Raji (cell line): Measurements from ENCODE around the gene SASH1.

Source experiments
- POLR2A ChIP-seq: IDR thresholded peaks from 2 replicates; pipeline ENCODE4 v1.6.1; 2011; ENCODE audit warnings: low read depth, low read length, control low read depth; ENCODE audit not compliant: insufficient read depth

Gene SASH1

DNA sequence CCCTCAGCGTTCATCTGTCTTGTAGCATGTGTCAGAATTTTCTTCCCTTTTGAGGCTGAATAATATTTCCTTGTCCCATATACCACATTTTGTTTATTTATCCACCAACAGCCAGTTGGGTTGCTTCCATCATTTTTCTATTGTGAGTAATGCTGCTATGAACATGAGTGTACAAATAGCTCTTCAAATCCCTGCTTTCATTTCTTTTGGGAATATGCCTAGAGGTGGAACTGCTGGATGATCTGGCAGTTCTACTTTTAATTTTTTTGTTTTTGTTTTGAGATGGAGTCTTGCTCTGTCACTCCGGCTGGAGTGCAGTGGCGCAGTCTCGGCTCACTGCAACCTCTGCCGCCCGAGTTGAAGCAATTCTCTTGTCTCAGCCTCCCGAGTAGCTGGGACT lies 64.7 kb downstream of the SASH1 start:
- no peak for TF ChIP-seq POLR2A

DNA sequence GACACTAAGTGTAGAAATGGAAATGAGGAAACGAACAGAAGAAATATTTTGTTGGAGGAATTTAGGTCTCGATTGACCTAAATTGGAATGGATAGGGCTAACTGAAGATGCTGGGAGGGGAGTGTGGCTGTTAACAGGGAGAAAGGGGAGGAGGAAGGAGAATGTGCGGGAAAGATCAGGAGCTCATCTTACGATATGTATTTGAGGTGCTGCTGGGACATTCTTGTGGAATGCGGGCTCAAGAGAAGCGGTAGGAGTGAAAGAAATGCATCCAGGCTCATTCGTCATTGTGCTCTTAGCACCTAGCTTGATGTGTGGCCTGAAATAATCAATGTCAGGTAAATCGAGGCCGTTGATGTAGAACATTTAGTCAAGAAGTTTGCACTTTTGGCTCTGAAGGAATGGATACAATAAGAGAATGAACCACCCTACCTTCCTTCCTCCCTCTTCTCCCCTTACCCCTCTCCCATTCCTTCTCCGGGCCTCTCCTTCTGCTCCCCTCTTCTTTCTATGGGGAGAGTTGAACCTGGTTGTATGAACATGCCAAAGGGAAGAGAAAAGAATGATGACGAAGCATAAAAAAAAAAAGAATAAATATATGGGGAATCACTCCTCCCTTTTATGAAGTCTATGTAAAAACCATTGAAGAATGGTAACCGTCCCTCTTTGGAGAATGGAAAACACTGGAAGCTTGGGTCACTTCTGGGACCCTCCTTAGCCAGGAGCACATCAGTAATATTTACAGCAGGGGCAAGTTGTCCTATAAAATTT lies 70.9 kb downstream of the SASH1 start:
- TF ChIP-seq POLR2A: no peak

DNA sequence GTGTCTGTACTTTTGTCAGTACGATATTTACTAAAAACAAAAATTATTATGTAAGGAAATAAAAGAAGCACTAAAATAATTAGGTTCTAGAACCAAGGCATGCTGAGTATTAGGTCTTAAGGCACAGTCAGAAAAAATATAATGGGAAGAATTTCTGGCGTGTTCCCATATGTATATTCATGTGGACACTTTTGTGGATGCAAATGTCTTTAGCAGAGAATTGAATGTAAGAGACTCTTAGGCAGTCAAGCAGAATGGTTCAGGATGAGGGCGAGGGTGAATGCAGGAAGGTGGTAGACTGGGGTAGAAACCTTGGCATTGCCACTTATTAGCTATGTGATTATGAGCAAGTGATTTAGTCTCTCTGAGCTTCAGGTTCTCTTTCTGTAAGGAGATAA lies 71.5 kb downstream of the SASH1 start:
- no peak for TF ChIP-seq POLR2A

DNA sequence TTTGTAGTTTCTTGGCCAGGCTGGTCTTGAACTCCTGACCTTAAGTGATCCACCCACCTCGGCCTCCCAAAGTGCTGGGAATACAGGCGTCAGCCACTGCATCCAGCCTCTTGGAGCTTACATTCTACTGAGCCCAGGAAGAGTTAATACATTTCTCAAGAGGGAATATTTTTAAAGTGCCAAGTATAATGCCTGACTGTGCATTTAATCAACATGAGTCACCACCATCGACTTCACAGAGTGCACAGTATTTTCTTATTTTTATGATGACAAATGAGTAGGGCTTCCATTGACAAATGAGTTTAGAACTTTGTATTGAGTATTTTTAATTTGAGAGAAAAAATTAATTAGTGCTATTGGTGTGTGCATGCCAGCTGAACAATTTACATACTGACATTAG lies 72.2 kb downstream of the SASH1 start:
- no peak for TF ChIP-seq POLR2A

DNA sequence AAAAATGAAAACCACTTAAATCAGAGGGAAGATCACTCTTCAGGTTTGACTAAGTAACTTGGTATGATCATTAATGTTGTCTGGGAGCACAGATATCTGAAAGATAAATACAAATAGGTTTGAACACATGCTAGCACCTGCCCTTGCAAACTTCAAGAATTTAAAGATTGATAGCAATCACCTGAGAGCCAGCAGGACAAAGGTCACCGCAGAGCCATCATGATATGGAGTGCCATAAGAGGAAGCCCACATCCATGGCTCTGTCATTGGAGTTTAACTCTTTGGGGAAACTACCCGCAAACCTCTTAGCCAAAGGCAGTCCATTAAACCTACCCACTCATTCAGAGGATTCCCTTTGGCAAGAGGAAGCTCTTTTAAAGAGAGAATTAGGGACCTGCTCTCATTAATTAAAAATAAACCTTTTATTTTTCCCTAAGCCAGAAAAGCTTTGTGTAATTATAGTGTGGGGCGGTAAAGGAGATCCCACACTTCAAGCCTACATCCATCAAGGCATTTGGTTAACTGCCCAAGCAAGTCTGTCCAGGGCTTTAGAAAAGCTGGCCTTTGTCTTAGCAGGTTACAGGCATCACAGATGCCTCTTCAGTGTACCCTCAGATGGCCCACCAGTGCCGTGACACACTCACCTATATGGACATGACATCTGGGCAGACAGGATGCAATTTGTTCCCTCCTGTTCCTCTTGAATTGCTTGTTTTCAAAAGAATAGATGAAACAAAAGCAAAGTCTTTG lies 73.0 kb downstream of the SASH1 start:
- TF ChIP-seq POLR2A: no peak

DNA sequence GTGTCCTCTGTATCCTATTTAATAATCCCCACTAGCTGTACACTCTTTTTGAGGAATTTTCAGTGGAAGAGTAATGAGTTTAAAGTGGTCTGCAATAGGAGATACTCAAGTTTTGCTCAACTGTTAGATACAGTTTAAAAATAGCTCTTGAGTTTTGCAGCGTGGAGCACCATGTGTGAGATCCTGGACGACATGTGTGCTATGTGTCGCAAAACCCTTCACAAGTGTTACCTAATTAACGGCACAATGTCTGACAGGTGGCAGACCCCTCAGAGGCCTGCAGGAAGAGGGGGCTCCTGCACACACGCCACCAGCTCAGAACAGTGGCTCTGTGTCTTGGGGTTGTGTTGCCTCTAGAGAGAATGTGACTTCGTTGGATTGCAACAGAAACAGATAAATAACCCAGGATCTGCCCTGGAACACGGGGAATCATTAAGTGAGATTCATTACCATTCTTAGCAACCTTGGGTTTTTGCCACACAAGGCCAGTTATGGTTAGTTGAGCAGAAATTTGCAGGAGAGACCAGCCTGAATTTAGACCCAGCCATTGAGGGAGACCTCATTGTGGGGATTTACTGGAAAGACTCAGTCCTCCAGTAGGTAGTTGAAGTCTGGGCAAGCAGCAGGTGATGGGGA lies 73.8 kb downstream of the SASH1 start:
- TF ChIP-seq POLR2A: no peak

DNA sequence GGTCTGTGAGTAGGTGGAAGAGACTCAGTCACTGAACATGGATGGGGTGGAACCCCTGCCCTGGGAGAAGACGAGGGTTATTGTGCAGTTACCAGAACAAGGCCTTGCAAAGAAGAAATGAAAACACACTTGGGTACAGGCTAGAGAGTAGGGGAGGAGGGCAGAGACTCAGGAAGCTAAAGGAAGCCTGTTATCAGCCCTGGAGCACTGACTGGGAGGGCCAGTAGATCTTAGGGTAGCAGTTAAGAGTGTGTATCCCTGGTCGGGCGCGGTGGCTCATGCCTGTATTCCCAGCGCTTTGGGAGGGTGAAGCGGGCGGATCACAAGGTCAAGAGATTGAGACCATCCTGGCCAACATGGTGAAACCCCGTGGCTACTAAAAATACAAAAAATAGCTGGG lies 74.4 kb downstream of the SASH1 start:
- no peak for TF ChIP-seq POLR2A

DNA sequence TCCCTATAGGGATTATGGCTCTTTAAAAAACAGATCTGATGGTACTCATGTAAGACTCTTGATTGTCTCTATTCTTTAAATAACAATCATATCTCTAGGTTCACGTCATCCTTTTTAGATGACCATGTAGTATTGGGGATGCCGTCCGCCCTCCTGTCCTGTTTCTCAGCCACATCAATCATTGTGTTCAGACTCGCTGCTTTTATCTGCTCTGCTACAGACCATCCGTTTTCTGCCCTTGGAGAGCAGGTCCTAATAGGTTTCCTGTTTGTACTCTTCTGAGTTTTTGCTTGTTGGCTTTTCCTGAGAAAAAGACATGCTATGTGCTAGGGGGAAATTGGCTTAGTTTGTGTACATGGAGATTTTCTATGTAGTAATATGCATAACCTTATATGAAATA lies 76.8 kb downstream of the SASH1 start:
- no peak for TF ChIP-seq POLR2A

DNA sequence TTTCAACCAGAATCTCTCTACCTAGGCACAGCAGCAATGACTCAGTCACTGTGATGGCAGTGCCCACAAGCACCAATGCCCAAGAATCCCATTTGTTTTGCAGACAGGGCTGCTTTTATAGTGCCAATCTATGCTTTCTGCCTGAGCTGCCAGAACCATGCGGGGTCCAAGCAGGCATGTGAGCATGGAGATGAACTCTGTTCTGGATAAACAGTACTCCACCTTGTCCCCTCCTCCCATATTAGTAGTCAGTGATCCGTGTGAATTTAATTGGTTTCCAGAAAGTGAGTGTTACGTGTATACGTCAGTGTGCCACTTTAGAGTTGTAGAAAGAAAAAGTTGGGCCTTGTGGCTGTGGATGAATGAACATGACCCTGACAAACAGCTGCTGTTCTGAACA lies 79.4 kb downstream of the SASH1 start:
- no peak for TF ChIP-seq POLR2A

DNA sequence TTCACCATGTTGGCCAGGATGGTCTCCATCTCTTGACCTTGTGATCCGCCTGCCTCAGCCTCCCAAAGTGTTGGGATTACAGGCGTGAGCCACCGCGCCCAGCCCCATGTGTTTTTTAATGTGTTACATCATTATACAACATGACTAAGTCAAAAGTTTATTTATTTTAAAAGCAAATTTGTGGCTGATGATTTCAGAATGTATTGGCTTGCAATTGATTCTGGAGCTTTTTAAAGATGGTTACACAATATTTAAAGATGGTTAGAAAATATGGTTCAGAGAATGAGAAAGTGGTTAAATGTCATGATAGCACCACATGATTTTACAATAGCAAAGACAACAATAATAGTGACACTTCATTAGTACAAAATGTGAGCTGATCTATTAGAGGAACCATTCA lies 80.5 kb downstream of the SASH1 start:
- no peak for TF ChIP-seq POLR2A

DNA sequence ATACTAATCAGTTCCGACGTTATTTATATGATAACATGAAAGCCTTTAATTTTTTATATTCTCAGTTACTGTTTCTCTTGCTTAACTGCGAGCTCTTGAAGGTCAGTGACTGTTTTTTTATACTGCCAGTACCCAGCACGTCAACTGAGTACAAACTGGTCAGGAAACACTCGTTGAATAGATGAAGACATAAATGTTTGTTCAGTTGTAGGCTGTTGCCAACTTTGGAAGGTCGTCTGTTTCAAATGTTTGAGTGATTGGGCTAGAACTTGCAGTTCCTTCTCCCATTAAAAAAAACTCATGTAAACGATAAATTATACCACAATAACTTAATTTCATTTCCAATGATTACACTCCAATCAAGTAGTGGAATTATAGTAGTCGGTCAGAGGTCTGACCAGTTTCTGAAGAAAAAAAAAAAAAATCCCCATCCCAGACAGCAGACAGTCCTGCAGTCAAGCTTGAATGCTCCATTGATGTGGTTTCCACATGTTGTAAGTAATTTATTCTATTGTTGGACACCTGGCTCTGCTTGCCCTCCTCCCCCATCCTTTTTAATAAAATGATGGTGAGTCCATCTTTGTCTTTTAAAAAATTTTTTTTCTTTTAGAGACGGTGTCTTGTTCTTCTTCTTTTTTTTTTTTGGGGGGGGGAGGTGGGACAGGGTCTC lies 81.1 kb downstream of the SASH1 start:
- no peak for TF ChIP-seq POLR2A

DNA sequence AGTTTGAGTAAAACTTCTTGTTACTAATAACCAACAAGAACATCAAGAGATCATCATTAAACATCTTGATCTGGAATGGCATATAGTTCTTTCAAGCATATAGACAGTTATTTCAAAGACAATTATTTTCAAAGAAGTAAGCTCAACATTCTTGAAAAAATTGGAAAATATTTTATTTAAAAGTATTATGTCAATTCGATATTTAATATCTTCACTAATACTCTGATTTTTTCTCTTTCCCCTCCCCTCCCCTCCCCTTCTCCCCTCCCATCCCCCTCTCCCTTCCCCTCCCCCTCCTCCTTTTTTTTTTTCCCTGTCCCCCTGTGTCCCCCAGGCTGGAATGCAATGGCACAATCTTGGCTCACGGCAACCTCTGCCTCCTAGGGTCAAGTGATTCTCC lies 82.8 kb downstream of the SASH1 start:
- TF ChIP-seq POLR2A: no peak

DNA sequence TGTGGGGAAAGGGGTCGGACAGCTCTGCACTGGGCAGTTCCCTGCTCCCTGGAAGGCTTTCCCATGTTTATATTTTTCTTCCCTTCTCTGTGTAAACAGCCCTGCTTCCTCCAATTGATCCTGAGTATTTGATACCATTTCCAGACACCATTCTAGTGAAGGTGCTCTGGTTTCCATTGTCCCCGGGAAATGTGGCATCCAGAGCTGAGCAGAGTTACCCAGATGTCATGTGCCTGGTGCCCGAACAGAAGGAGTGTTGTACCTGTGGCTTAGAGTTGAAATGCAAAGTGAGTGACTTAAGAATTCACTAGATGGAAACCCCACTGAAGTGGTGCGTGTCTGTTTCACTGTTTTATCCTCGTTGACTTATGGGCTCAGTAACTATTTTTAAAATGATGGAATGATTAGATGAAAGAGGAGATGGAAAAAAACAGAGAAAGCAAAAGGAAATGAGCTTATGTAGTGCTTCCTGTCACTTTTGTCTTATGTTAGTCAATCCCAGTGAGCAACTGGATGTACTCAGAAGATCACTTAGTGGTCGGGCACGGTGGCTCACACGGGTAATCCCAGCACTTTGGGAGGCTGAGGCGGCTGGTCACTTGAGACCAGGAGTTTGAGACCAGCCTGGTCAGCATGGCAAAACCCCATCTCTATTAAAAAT lies 83.8 kb downstream of the SASH1 start:
- TF ChIP-seq POLR2A: no peak

DNA sequence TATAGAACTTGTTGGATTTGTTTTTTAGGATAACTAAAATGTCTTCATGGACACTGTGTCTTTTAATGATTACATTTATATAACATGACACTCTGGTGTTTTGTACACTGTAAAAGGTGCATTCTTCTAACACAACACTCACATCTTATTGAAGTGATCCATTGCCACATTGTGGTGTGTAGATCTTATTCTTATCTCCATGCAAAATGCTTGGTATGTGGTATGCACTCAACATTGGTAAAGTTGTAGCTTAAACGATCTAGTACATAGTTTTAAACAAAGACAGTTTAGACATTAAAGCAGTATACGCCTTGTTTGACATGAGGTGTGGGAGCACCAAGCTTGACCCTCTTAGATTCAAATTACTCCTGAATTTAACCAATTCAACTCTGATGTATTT lies 84.7 kb downstream of the SASH1 start:
- TF ChIP-seq POLR2A: no peak

DNA sequence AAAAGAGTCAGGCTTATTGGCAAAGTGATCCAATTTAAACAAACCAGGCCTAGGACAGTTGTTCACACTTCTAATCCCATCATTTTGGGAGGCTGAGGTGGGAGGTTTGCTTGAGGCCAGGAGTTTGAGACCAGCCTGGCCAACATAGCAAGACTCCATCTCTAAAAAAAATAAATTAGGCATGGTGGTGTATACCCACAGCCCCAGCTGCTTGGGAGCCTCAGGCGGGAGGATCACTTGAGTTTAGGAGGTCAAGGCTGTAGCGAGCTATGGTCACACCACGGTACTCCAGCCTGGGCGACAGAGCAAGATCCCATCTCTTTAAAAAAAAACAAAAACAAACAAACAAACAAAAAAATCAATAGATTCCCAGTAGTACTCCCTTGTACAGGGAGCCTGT lies 86.8 kb downstream of the SASH1 start:
- no peak for TF ChIP-seq POLR2A

DNA sequence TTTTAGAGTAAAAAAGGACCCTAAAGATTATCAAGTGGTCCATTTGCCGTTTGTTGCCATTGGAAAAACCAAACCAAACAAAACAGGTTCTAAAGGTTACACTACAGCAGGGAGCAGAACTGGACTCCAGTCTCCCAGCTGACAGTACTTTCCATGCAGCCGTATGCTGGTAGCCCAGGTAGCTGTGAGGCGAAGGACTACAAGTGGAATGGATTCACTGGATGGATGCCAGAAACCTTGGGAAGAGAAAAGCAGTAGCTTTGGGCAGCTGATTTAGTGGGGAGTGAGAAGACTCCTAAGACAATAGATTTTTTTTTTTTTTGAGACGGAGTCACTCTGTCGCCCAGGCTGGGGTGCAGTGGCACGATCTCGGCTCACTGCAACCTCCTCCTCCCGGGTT lies 88.3 kb downstream of the SASH1 start:
- no peak for TF ChIP-seq POLR2A

DNA sequence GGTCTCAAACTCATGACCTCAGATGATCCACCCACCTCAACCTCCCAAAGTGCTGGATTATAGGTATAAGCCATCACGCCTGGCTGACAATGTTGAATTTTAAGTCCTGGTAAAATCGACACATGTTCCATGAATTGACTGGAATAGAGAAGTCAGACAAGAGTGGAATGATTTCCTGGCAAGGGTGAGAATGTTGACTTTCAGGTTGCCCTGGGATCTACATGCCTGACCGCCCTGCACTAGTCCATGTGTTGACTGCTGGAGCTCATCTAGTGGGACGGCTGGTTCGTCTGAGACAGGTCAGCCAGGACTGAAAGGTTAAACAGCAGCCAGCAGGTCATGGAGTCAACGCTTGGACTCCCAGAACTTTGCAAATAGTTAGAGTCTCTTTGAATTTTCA lies 88.8 kb downstream of the SASH1 start:
- TF ChIP-seq POLR2A: no peak
